ENCODE results near the gene CAPG.
"Not testable (repeated sequence)": the region's sequence is repeated elsewhere in the genome, so short reads cannot be mapped to it uniquely, and the experiment has no call there.

CAPG gene

GRCh38 chr2:85390941-85391669 is 19.1 kb downstream of the CAPG start:
- H3K4me3 ChIP-seq (ENCODE audit: low read depth in 1 of 2, low read length in 2 of 2): no peak overlapping the region
- no peaks in the 10 kb centered on the region for H3K9me3 ChIP-seq (ENCODE audit: control insufficient read depth in 1 of 2, low read length in 2 of 2)
- H3K4me1 ChIP-seq (ENCODE audit: control insufficient read depth in 1 of 2, insufficient read depth in 2 of 2, low read length in 2 of 2): peaks cover 0 to 8% of the 10 kb centered on the region in 2 donors
- H3K27ac ChIP-seq (ENCODE audit: low read length): no peak overlapping the region
- H3K36me3 ChIP-seq (ENCODE audit: control insufficient read depth in 1 of 2, insufficient read depth in 2 of 2, low read length in 2 of 2): peaks cover 21 to 54% of the 10 kb centered on the region in 2 donors
- H3K27me3 ChIP-seq (ENCODE audit: low read depth, low read length): no peaks in the 10 kb centered on the region

DNA sequence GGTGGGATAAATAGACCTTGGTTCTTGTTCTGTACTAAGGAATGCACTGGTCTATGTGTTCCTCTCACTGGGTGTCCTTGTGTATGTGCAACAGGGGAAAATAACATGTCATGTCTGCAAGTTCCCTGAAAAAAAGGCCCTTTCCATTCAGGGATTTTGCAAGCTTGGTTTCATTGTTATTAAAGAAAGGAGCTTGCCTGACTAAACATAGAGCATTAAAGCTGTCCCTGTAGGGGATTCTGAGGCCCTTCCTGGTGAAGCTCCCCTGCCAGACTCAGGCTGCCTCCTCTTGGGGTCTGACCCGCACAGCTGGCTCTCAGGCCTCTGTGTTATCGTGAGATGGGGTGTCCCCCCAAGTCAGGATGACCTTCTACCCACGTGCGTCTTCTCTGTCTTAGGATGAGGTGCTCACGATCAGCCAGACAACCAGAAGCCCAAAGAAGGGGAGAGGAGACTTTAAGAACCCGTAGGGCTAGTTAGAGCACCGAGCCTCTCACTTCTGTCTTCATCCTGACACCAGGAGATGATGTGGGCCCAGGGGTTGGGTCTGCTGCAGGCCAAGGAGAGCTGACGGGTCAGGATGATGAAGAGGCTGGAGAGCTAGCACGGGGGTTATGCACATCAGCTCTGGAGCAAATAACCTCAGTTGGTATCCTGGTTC is 21.2 kb downstream of the CAPG start:
- H3K4me3 ChIP-seq (ENCODE audit: low read depth in 1 of 2, low read length in 2 of 2): no peak overlapping the region
- H3K27ac ChIP-seq (ENCODE audit: low read length): no peak overlapping the region
- peaks cover 0 to under 1% of the 10 kb centered on the region in 2 donors for H3K4me1 ChIP-seq (ENCODE audit: control insufficient read depth in 1 of 2, insufficient read depth in 2 of 2, low read length in 2 of 2)
- H3K36me3 ChIP-seq (ENCODE audit: control insufficient read depth in 1 of 2, insufficient read depth in 2 of 2, low read length in 2 of 2): peaks cover 28 to 59% of the 10 kb centered on the region in 2 donors
- no peaks in the 10 kb centered on the region for H3K27me3 ChIP-seq (ENCODE audit: low read depth, low read length)
- H3K9me3 ChIP-seq (ENCODE audit: control insufficient read depth in 1 of 2, low read length in 2 of 2): no peaks in the 10 kb centered on the region

DNA sequence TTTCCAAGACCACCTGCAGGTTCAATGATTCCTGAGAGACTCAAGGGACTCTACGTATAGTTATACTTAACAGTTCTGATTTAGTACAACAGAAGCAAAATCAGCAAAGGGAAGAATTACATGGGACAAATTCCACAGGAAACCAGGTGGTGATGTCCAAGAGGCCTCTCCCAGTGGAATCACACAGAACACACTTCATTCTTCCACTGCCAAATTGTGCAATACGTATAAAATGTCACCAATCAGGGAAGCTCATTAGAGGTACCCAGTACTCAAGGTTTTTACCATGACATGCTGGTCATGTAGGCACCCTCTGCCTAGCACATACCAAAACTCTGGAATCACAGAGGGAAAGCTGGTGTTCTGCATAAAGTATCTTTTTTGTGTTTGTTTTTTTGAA is 22.4 kb downstream of the CAPG start:
- no peak overlapping the region for H3K27ac ChIP-seq (ENCODE audit: low read length)
- no peaks in the 10 kb centered on the region for H3K4me1 ChIP-seq (ENCODE audit: control insufficient read depth in 1 of 2, insufficient read depth in 2 of 2, low read length in 2 of 2)
- no peaks in the 10 kb centered on the region for H3K9me3 ChIP-seq (ENCODE audit: control insufficient read depth in 1 of 2, low read length in 2 of 2)
- no peak overlapping the region for H3K4me3 ChIP-seq (ENCODE audit: low read depth in 1 of 2, low read length in 2 of 2)
- no peaks in the 10 kb centered on the region for H3K27me3 ChIP-seq (ENCODE audit: low read depth, low read length)
- H3K36me3 ChIP-seq (ENCODE audit: control insufficient read depth in 1 of 2, insufficient read depth in 2 of 2, low read length in 2 of 2): peaks cover 28 to 65% of the 10 kb centered on the region in 2 donors

GRCh38 chr2:85385746-85386145 is 24.4 kb downstream of the CAPG start:
- Histone ChIP-seq H3K27ac (ENCODE audit: low read length) (no peak overlapping the region), H3K9me3 (ENCODE audit: control insufficient read depth in 1 of 2, low read length in 2 of 2) (no peaks in the 10 kb centered on the region), H3K4me1 (ENCODE audit: control insufficient read depth in 1 of 2, insufficient read depth in 2 of 2, low read length in 2 of 2) (no peaks in the 10 kb centered on the region), H3K36me3 (ENCODE audit: control insufficient read depth in 1 of 2, insufficient read depth in 2 of 2, low read length in 2 of 2) (peaks cover 28 to 60% of the 10 kb centered on the region in 2 donors), H3K4me3 (ENCODE audit: low read depth in 1 of 2, low read length in 2 of 2) (no peak overlapping the region), H3K27me3 (ENCODE audit: low read depth, low read length) (no peaks in the 10 kb centered on the region)

DNA sequence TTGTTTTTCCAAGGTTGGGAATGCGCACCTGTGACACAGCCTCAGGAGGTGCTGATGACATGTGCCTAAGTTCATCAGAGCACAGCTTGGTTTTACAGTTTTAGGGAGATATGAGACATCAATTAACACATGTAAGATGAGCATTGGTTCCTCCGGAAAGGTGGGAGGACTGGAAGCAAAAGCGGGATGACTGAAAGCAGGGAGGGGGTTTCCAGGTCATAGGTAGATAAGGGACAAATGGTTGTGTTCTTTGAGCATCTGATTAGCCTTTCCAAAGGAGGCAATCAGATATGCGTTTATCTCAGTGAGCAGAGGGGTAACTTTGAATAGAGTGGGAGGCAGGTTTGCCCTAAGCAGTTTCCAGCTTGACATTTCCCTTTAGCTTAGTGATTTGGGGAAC is 26.3 kb downstream of the CAPG start:
- Histone ChIP-seq H3K27me3 (ENCODE audit: low read depth, low read length) (no peaks in the 10 kb centered on the region), H3K4me1 (ENCODE audit: control insufficient read depth in 1 of 2, insufficient read depth in 2 of 2, low read length in 2 of 2) (no peaks in the 10 kb centered on the region), H3K4me3 (ENCODE audit: low read depth in 1 of 2, low read length in 2 of 2) (no peak overlapping the region), H3K9me3 (ENCODE audit: control insufficient read depth in 1 of 2, low read length in 2 of 2) (no peaks in the 10 kb centered on the region), H3K27ac (ENCODE audit: low read length) (no peak overlapping the region), H3K36me3 (ENCODE audit: control insufficient read depth in 1 of 2, insufficient read depth in 2 of 2, low read length in 2 of 2) (peaks cover 17 to 54% of the 10 kb centered on the region in 2 donors)

DNA sequence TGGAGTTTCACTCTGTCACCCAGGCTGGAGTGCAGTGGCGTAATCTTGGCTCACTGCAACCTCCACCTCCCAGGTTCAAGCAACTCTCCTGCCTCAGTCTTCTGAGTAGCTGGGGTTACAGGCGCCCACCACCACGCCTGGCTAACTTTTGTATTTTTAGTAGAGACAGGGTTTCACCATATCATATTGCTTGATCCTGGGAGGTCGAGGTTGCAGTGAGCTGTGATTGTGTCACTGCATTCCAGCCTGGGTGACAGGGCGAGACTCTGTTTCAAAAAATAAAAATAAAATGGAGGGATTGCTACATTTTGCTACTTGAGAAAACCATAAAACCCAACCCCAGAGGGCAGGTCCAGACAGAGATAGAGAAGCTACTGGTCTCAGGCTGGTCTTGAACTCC is 27.0 kb downstream of the CAPG start:
- peaks cover 10 to 51% of the 10 kb centered on the region in 2 donors for H3K36me3 ChIP-seq (ENCODE audit: control insufficient read depth in 1 of 2, insufficient read depth in 2 of 2, low read length in 2 of 2)
- not testable (repeated sequence) for H3K27me3 ChIP-seq (ENCODE audit: low read depth, low read length); H3K27ac ChIP-seq (ENCODE audit: low read length); H3K4me1 ChIP-seq (ENCODE audit: control insufficient read depth in 1 of 2, insufficient read depth in 2 of 2, low read length in 2 of 2); H3K4me3 ChIP-seq (ENCODE audit: low read depth in 1 of 2, low read length in 2 of 2); H3K9me3 ChIP-seq (ENCODE audit: control insufficient read depth in 1 of 2, low read length in 2 of 2)

DNA sequence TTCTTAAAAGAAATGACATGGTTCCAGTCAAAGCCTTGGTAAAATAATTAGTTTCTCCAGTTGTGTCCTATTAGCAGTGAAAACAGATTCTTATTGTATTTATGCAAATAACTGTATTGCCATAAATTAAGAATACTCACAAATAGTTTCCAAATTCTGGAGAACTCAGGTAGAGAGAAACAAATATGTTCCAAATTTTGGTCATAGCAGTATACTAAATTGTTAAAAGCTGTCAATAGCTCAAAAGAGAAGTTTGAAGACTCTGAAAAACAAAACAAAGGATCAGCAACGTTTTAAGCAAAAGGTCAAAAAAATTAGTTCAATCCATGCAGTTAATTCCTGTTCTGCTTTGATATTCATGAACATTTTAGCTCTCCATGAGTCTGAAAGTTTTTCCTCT is 30.1 kb downstream of the CAPG start:
- H3K27ac ChIP-seq (ENCODE audit: low read length): no peak overlapping the region
- no peaks in the 10 kb centered on the region for H3K9me3 ChIP-seq (ENCODE audit: control insufficient read depth in 1 of 2, low read length in 2 of 2)
- H3K4me3 ChIP-seq (ENCODE audit: low read depth in 1 of 2, low read length in 2 of 2): no peak overlapping the region
- no peaks in the 10 kb centered on the region for H3K27me3 ChIP-seq (ENCODE audit: low read depth, low read length)
- H3K4me1 ChIP-seq (ENCODE audit: control insufficient read depth in 1 of 2, insufficient read depth in 2 of 2, low read length in 2 of 2): no peaks in the 10 kb centered on the region
- peaks cover 0 to 39% of the 10 kb centered on the region in 2 donors for H3K36me3 ChIP-seq (ENCODE audit: control insufficient read depth in 1 of 2, insufficient read depth in 2 of 2, low read length in 2 of 2)

GRCh38 chr2:85378257-85378656 is 31.9 kb downstream of the CAPG start:
- Histone ChIP-seq H3K27me3 (ENCODE audit: low read depth, low read length) (no peaks in the 10 kb centered on the region), H3K4me3 (ENCODE audit: low read depth in 1 of 2, low read length in 2 of 2) (no peak overlapping the region), H3K9me3 (ENCODE audit: control insufficient read depth in 1 of 2, low read length in 2 of 2) (no peaks in the 10 kb centered on the region), H3K4me1 (ENCODE audit: control insufficient read depth in 1 of 2, insufficient read depth in 2 of 2, low read length in 2 of 2) (no peaks in the 10 kb centered on the region), H3K36me3 (ENCODE audit: control insufficient read depth in 1 of 2, insufficient read depth in 2 of 2, low read length in 2 of 2) (peaks cover 0 to 32% of the 10 kb centered on the region in 2 donors), H3K27ac (ENCODE audit: low read length) (no peak overlapping the region)

GRCh38 chr2:85377083-85377482 is 33.1 kb downstream of the CAPG start:
- Histone ChIP-seq H3K27ac (ENCODE audit: low read length) (no peak overlapping the region), H3K27me3 (ENCODE audit: low read depth, low read length) (no peaks in the 10 kb centered on the region), H3K36me3 (ENCODE audit: control insufficient read depth in 1 of 2, insufficient read depth in 2 of 2, low read length in 2 of 2) (peaks cover 0 to 36% of the 10 kb centered on the region in 2 donors), H3K4me3 (ENCODE audit: low read depth in 1 of 2, low read length in 2 of 2) (no peak overlapping the region), H3K9me3 (ENCODE audit: control insufficient read depth in 1 of 2, low read length in 2 of 2) (no peaks in the 10 kb centered on the region), H3K4me1 (ENCODE audit: control insufficient read depth in 1 of 2, insufficient read depth in 2 of 2, low read length in 2 of 2) (no peaks in the 10 kb centered on the region)

- Histone ChIP-seq H3K9me3 (ENCODE audit: control insufficient read depth in 1 of 2, low read length in 2 of 2) (no peaks in the 10 kb centered on the region), H3K4me1 (ENCODE audit: control insufficient read depth in 1 of 2, insufficient read depth in 2 of 2, low read length in 2 of 2) (no peaks in the 10 kb centered on the region), H3K27ac (ENCODE audit: low read length) (no peak overlapping the region), H3K4me3 (ENCODE audit: low read depth in 1 of 2, low read length in 2 of 2) (no peak overlapping the region), H3K27me3 (ENCODE audit: low read depth, low read length) (no peaks in the 10 kb centered on the region), H3K36me3 (ENCODE audit: control insufficient read depth in 1 of 2, insufficient read depth in 2 of 2, low read length in 2 of 2) (peaks cover 0 to 38% of the 10 kb centered on the region in 2 donors)
Observed at GRCh38 chr2:85376291-85377065, 33.7 kb downstream of the CAPG start.

GRCh38 chr2:85371045-85371444 is 39.1 kb downstream of the CAPG start:
- no peak overlapping the region for H3K4me3 ChIP-seq (ENCODE audit: low read depth in 1 of 2, low read length in 2 of 2)
- H3K9me3 ChIP-seq (ENCODE audit: control insufficient read depth in 1 of 2, low read length in 2 of 2): no peaks in the 10 kb centered on the region
- peaks cover 22 to 35% of the 10 kb centered on the region in 2 donors for H3K36me3 ChIP-seq (ENCODE audit: control insufficient read depth in 1 of 2, insufficient read depth in 2 of 2, low read length in 2 of 2)
- H3K27me3 ChIP-seq (ENCODE audit: low read depth, low read length): no peaks in the 10 kb centered on the region
- H3K4me1 ChIP-seq (ENCODE audit: control insufficient read depth in 1 of 2, insufficient read depth in 2 of 2, low read length in 2 of 2): no peaks in the 10 kb centered on the region
- no peak overlapping the region for H3K27ac ChIP-seq (ENCODE audit: low read length)

Data from muscle layer of duodenum (tissue), 2 donors.